HCT116 (cell line): ENCODE measurements around the gene SLC27A1. TPM values are rescaled to one million over a fixed set of nuclear protein-coding genes. Genes with fewer than 3 reads are reported as not detected.

ENCODE experiments used
- ATAC-seq: fragments of 200-7000 bp; cut with Tn5 transposase; 2 replicates; pipeline ENCODE4 v1.9.1; 2020; ENCODE audit warnings: mild to moderate bottlenecking, moderate library complexity
- BruUV-seq: library from RNA; stranded (reverse); fragments of 400-500 nt; replicated peaks from 2 replicates; lab custom pipeline; 2021; lab: Mats Ljungman, UMichigan
- CTCF ChIA-PET: fragments of 300-600 bp; sonication (Branson Sonifier 250); formaldehyde crosslinking; loops from one replicate; lab custom pipeline; 2021; ENCODE audit warnings: antibody characterized with exemption; lab: Charles Lee
- POLR2A ChIA-PET: fragments of 300-600, 350-600 bp; sonication (Branson Sonifier 250); formaldehyde crosslinking; loops from one replicate; lab custom pipeline; 2021; ENCODE audit warnings: antibody characterized with exemption; lab: Charles Lee
- RAD21 ChIA-PET, 2 experiments: fragments of 300-600 bp; sonication (Branson Sonifier 250); formaldehyde crosslinking; loops; one replicate each; lab custom pipeline; 2023; ENCODE audit warnings: low total read pairs in 2 of 2; ENCODE audit not compliant: uncharacterized antibody in 2 of 2, unreplicated experiment in 2 of 2, low non-redundant PET in 1 of 2; lab: Charles Lee
- DNase-seq: peaks from one replicate; pipeline ENCODE4 v3.0.0-alpha.2; 2010; ENCODE audit warnings: low read depth, low spot score
- H2AFZ ChIP-seq: fragments of 200-600 bp; shearing (Covaris generic), sonication (generic); 2 replicates; pipeline ENCODE4 v1.6.1; 2017; ENCODE audit warnings: low read depth, mixed run types, mixed read lengths, antibody characterized with exemption, low read length; ENCODE audit not compliant: poor library complexity, severe bottlenecking
- H3K27ac ChIP-seq: 2 replicates; pipeline ENCODE4 v1.5.1; 2012; ENCODE audit warnings: low read depth, low read length
- H3K27me3 ChIP-seq: fragments of 200-600 bp; sonication (generic); 2 replicates; pipeline ENCODE4 v1.6.1; 2016; ENCODE audit warnings: mixed run types, low read length, mixed read lengths; ENCODE audit not compliant: insufficient read depth
- H3K36me3 ChIP-seq, 2 experiments: fragments of 200-500 bp in 1 of 2; fragments of 200-600 bp in 1 of 2; sonication (Bioruptor generic) in 1 of 2; sonication (generic) in 1 of 2; 2 replicates each; pipeline versions ENCODE4 v1.5.1 to v1.6.1; 2014 to 2016; ENCODE audit warnings: low read length in 2 of 2, inconsistent platforms in 1 of 2, mixed read lengths in 1 of 2, mixed run types in 1 of 2; ENCODE audit not compliant: insufficient read depth in 2 of 2, control insufficient read depth in 1 of 2
- H3K4me1 ChIP-seq, 2 experiments: fragments of 200-600 bp in 1 of 2; sonication (generic) in 1 of 2; 2 replicates each; pipeline versions ENCODE4 v1.5.1 to v1.6.1; 2012 to 2017; ENCODE audit warnings: low read length in 2 of 2, inconsistent platforms in 1 of 2, mild to moderate bottlenecking in 1 of 2, mixed read lengths in 1 of 2, mixed run types in 1 of 2, moderate library complexity in 1 of 2; ENCODE audit not compliant: insufficient read depth in 2 of 2, control insufficient read depth in 1 of 2
- H3K4me2 ChIP-seq: fragments of 200-600 bp; sonication (generic); 2 replicates; pipeline ENCODE4 v1.6.1; 2017; ENCODE audit warnings: mixed run types, low read length, mixed read lengths
- H3K4me3 ChIP-seq, 2 experiments: fragments of 200-600 bp in 1 of 2; sonication (generic) in 1 of 2; replicated peaks in 1 of 2; 2 replicates each; pipeline ENCODE4 v1.5.1; 2011 to 2016; ENCODE audit warnings: low read length in 2 of 2, control low read depth in 1 of 2, low read depth in 1 of 2, mild to moderate bottlenecking in 1 of 2, mixed read lengths in 1 of 2, mixed run types in 1 of 2
- H3K79me2 ChIP-seq: fragments of 200-600 bp; sonication (generic); 2 replicates; pipeline ENCODE4 v1.6.1; 2017; ENCODE audit warnings: mild to moderate bottlenecking, mixed run types, low read length, moderate library complexity, mixed read lengths; ENCODE audit not compliant: insufficient read depth
- H3K9ac ChIP-seq: fragments of 200-600 bp; sonication (generic); 2 replicates; pipeline ENCODE4 v1.6.1; 2016; ENCODE audit warnings: low read length, mixed read lengths
- H3K9me2 ChIP-seq: fragments of 200-600 bp; sonication (generic), shearing (Covaris generic); 2 replicates; pipeline ENCODE4 v1.6.1; 2017; ENCODE audit warnings: mixed run types, mild to moderate bottlenecking, moderate library complexity; ENCODE audit not compliant: insufficient read depth
- H3K9me3 ChIP-seq, 2 experiments: fragments of 200-500 bp in 1 of 2; fragments of 200-600 bp in 1 of 2; sonication (Bioruptor generic) in 1 of 2; sonication (generic) in 1 of 2; 2 replicates each; pipeline ENCODE4 v1.6.1; 2014 to 2017; ENCODE audit warnings: low read length in 2 of 2, mixed read lengths in 2 of 2, inconsistent platforms in 1 of 2, low read depth in 1 of 2, mild to moderate bottlenecking in 1 of 2, mixed run types in 1 of 2, moderate library complexity in 1 of 2; ENCODE audit not compliant: control insufficient read depth in 1 of 2, insufficient read depth in 1 of 2
- H4K20me1 ChIP-seq: fragments of 200-600 bp; sonication (generic), shearing (Covaris generic); 2 replicates; pipeline ENCODE4 v1.6.1; 2017; ENCODE audit warnings: mixed run types, mild to moderate bottlenecking, moderate library complexity; ENCODE audit not compliant: insufficient read depth
- CBX3 ChIP-seq: IDR thresholded peaks from 2 replicates; pipeline ENCODE4 v1.6.1; 2012; ENCODE audit warnings: low read depth
- CTCF ChIP-seq, 3 experiments: fragments of 200-600 bp in 1 of 3; sonication (generic) in 1 of 3; IDR thresholded peaks in 2 of 3; conservative IDR thresholded peaks in 1 of 3; 2 replicates each; pipeline ENCODE4 v1.5.1; 2012 to 2017; ENCODE audit warnings: low read depth in 2 of 3, low read length in 2 of 3, antibody characterized with exemption in 1 of 3, borderline replicate concordance in 1 of 3, control low read depth in 1 of 3, mild to moderate bottlenecking in 1 of 3, mixed read lengths in 1 of 3, mixed run types in 1 of 3, moderate library complexity in 1 of 3; ENCODE audit not compliant: insufficient read depth in 1 of 3
- EGR1 ChIP-seq: IDR thresholded peaks from 2 replicates; pipeline ENCODE4 v1.6.1; 2012; ENCODE audit warnings: low read depth
- ELF1 ChIP-seq: IDR thresholded peaks from 2 replicates; pipeline ENCODE4 v1.6.1; 2012; ENCODE audit warnings: low read depth, borderline replicate concordance
- EZH2phosphoT487 ChIP-seq: fragments of 200-600 bp; IDR thresholded peaks from 2 replicates; pipeline ENCODE4 v1.6.1; 2018; ENCODE audit warnings: antibody characterized with exemption, borderline replicate concordance
- JUND ChIP-seq: IDR thresholded peaks from 2 replicates; pipeline ENCODE4 v1.6.1; 2012
- MAX ChIP-seq: IDR thresholded peaks from 2 replicates; pipeline ENCODE4 v1.6.1; 2012
- POLR2A ChIP-seq: IDR thresholded peaks from 2 replicates; pipeline ENCODE4 v1.7.0; 2011; ENCODE audit warnings: borderline replicate concordance; ENCODE audit not compliant: insufficient read depth, insufficient read length; ENCODE audit errors: extremely low read depth
- POLR2AphosphoS5 ChIP-seq: IDR thresholded peaks from 2 replicates; pipeline ENCODE4 v1.6.1; 2011; ENCODE audit warnings: mild to moderate bottlenecking, low read depth, low read length, moderate library complexity
- RAD21 ChIP-seq: IDR thresholded peaks from 2 replicates; pipeline ENCODE4 v1.6.1; 2012; ENCODE audit warnings: low read depth, mild to moderate bottlenecking
- REST ChIP-seq: IDR thresholded peaks from 2 replicates; pipeline ENCODE4 v1.6.1; 2012; ENCODE audit warnings: low read depth
- SP1 ChIP-seq: IDR thresholded peaks from 2 replicates; pipeline ENCODE4 v1.6.1; 2012; ENCODE audit warnings: low read depth
- YY1 ChIP-seq: IDR thresholded peaks from 2 replicates; pipeline ENCODE4 v1.6.1; 2011; ENCODE audit warnings: low read length, low read depth, moderate library complexity, mild to moderate bottlenecking; ENCODE audit not compliant: insufficient replicate concordance; ENCODE audit errors: extremely low read depth
- ZBTB33 ChIP-seq: IDR thresholded peaks from 2 replicates; pipeline ENCODE4 v1.6.1; 2011; ENCODE audit warnings: mild to moderate bottlenecking, low read length, moderate library complexity; ENCODE audit not compliant: insufficient replicate concordance; ENCODE audit errors: extremely low read depth
- ZFX ChIP-seq: fragments of 450-650 bp; IDR thresholded peaks from 2 replicates; pipeline ENCODE4 v1.6.1; 2017
- intact Hi-C: fragments of 100-400 bp; cut with micrococcal nuclease; formaldehyde crosslinking; loops from 2 replicates; pipeline ENCODE4 v1.10.0; 2022
- total RNA-seq: library from RNA; stranded (reverse); gene quantifications from one replicate; pipeline ENCODE4 v1.2.1, GENCODE V29; 2021; ENCODE audit not compliant: unreplicated experiment

The SLC27A1 gene
- total RNA-seq, 1 experiment from 2014 or later: 22.5 TPM

GRCh38 chr19:17540174-17540573, 69.8 kb downstream of the SLC27A1 start (continued):
- TF ChIP-seq ZBTB33: no peak

GRCh38 chr19:17541184-17541759, 70.9 kb downstream of the SLC27A1 start:
- no peaks in the 10 kb centered on the region for H3K9me3 ChIP-seq
- no peak overlapping the region for H3K4me2 ChIP-seq
- no peak overlapping the region for H3K27ac ChIP-seq
- no peaks in the 10 kb centered on the region for H3K36me3 ChIP-seq
- no peak overlapping the region for H3K4me3 ChIP-seq
- ChIA-PET POLR2A (no interaction called here), RAD21 (no interaction called here), CTCF (no interaction called here)
- H3K79me2 ChIP-seq: no peaks in the 10 kb centered on the region
- no peak overlapping the region for H3K9ac ChIP-seq
- no TSS peak for BruUV-seq
- H3K9me2 ChIP-seq: no peaks in the 10 kb centered on the region
- ATAC-seq (no peak), DNase-seq (no peak)
- H4K20me1 ChIP-seq: no peaks in the 10 kb centered on the region
- H2AFZ ChIP-seq: no peak overlapping the region
- H3K27me3 ChIP-seq: no peaks in the 10 kb centered on the region
- H3K4me1 ChIP-seq: peaks cover 8 to 32% of the 10 kb centered on the region in 2 experiments
- intact Hi-C loops: no loop called here
- no peak for TF ChIP-seq YY1
- no peak for TF ChIP-seq POLR2A
- TF ChIP-seq ELF1: no peak
- TF ChIP-seq MAX: no peak
- no peak for TF ChIP-seq CTCF (IDR thresholded peaks at IDR 0.05 in 2 of 3, conservative IDR thresholded peaks at IDR 0.05 in 1 of 3; ENCODE audit: borderline replicate concordance in 1 of 3, insufficient read depth in 1 of 3, low read depth in 2 of 3, low read length in 2 of 3)
- TF ChIP-seq RAD21: no peak
- TF ChIP-seq CBX3: no peak
- no peak for TF ChIP-seq SP1
- no peak for TF ChIP-seq REST
- TF ChIP-seq EGR1: no peak
- no peak for TF ChIP-seq POLR2AphosphoS5
- TF ChIP-seq EZH2phosphoT487: no peak
- no peak for TF ChIP-seq ZBTB33
- TF ChIP-seq JUND: no peak
- TF ChIP-seq ZFX: no peak
